Measurements from ENCODE around the gene PGM2L1. TPM values are rescaled to one million over a fixed set of nuclear protein-coding genes. Genes with fewer than 3 reads are reported as not detected.

PGM2L1 gene
- total RNA-seq, 1 experiment from 2014 or later: 33.1 TPM

GRCh38 chr11:74357449-74357848 lies 40.8 kb downstream of the PGM2L1 start:
- DNase-seq (ENCODE audit: low read depth, low spot score): no peak
- ATAC-seq: no peak
- CTCF ChIA-PET: no interaction called here
- Histone ChIP-seq H3K27me3 (ENCODE audit: control insufficient read depth, insufficient read depth, low read length) (no peaks in the 10 kb centered on the region), H3K9me3 (ENCODE audit: control insufficient read depth, insufficient read depth, low read depth, low read length) (no peaks in the 10 kb centered on the region), H3K4me1 (ENCODE audit: control insufficient read depth, insufficient read depth, low read length) (no peaks in the 10 kb centered on the region), H3K36me3 (ENCODE audit: control insufficient read depth, insufficient read depth, low read length) (no peaks in the 10 kb centered on the region), H3K27ac (ENCODE audit: low read length) (no peak overlapping the region), H3K4me3 (ENCODE audit: low read depth in 2 of 2, low read length in 2 of 2) (no peak overlapping the region)
- POLR2A ChIA-PET: no interaction called here
- BruUV-seq (replicated peaks): TSS peak; percentile 10
- intact Hi-C loops (cut with micrococcal nuclease; ENCODE audit: unreplicated experiment): no loop called here
- TF ChIP-seq CTCF (IDR thresholded peaks at IDR 0.05) (no peak), SIN3A (IDR thresholded peaks at IDR 0.05; ENCODE audit: borderline replicate concordance, insufficient read depth, low read depth, low read length) (no peak), POLR2AphosphoS5 (IDR thresholded peaks at IDR 0.05; ENCODE audit: low read depth, low read length) (no peak), REST (IDR thresholded peaks at IDR 0.05; ENCODE audit: insufficient read depth in 1 of 2, low read depth in 2 of 2, low read length in 1 of 2) (no peak), TCF7L2 (IDR thresholded peaks at IDR 0.05; ENCODE audit: low read depth, low read length) (no peak)
- in situ Hi-C loops (cut with HindIII; ENCODE audit: low pct_unique_long_range_greater_than_20kb, low sequenced_read_pairs): no loop called here

- Histone ChIP-seq H3K27ac (ENCODE audit: low read length) (no peak overlapping the region), H3K36me3 (ENCODE audit: control insufficient read depth, insufficient read depth, low read length) (no peaks in the 10 kb centered on the region), H3K4me1 (ENCODE audit: control insufficient read depth, insufficient read depth, low read length) (no peaks in the 10 kb centered on the region), H3K9me3 (ENCODE audit: control insufficient read depth, insufficient read depth, low read depth, low read length) (no peaks in the 10 kb centered on the region), H3K27me3 (ENCODE audit: control insufficient read depth, insufficient read depth, low read length) (no peaks in the 10 kb centered on the region), H3K4me3 (ENCODE audit: low read depth in 2 of 2, low read length in 2 of 2) (no peak overlapping the region)
- intact Hi-C loops (cut with micrococcal nuclease; ENCODE audit: unreplicated experiment) (no loop called here), in situ Hi-C loops (cut with HindIII; ENCODE audit: low pct_unique_long_range_greater_than_20kb, low sequenced_read_pairs) (no loop called here)
- ChIA-PET CTCF (interaction anchor here (0.6 to 0.7 kb wide), 2 partner anchors 33 to 400 kb away, joined by 3 to 8 read pairs; no protein-coding TSS in a partner anchor), POLR2A (interaction anchor here (0.7 kb wide), 1 partner anchor 246 kb away, joined by 3 read pairs; no protein-coding TSS in a partner anchor)
- DNase-seq (ENCODE audit: low read depth, low spot score) (no peak), ATAC-seq (no peak)
- BruUV-seq (replicated peaks): no TSS peak
- no peak for TF ChIP-seq REST (IDR thresholded peaks at IDR 0.05; ENCODE audit: insufficient read depth in 1 of 2, low read depth in 2 of 2, low read length in 1 of 2)
- no peak for TF ChIP-seq SIN3A (IDR thresholded peaks at IDR 0.05; ENCODE audit: borderline replicate concordance, insufficient read depth, low read depth, low read length)
- TF ChIP-seq TCF7L2 (IDR thresholded peaks at IDR 0.05; ENCODE audit: low read depth, low read length): no peak
- no peak for TF ChIP-seq CTCF (IDR thresholded peaks at IDR 0.05)
- TF ChIP-seq POLR2AphosphoS5 (IDR thresholded peaks at IDR 0.05; ENCODE audit: low read depth, low read length): no peak
Observed at GRCh38 chr11:74355626-74356025, 42.6 kb downstream of the PGM2L1 start.
